Caco-2 (cell line): ENCODE data around the gene FBXW8. TPM values are rescaled to one million over a fixed set of nuclear protein-coding genes. Genes with fewer than 3 reads are reported as not detected.

Source experiments
- BruUV-seq: library from RNA; stranded (reverse); fragments of 400-500 nt; replicated peaks from 2 replicates; lab custom pipeline; 2021; lab: Mats Ljungman, UMichigan
- CTCF ChIA-PET: fragments of 300-600 bp; sonication (Branson Sonifier 250); formaldehyde crosslinking; loops from one replicate; lab custom pipeline; 2022; ENCODE audit warnings: antibody characterized with exemption; lab: Charles Lee
- POLR2A ChIA-PET: fragments of 300-600 bp; sonication (Branson Sonifier 250); formaldehyde crosslinking; loops from one replicate; lab custom pipeline; 2022; ENCODE audit warnings: antibody characterized with exemption; lab: Charles Lee
- DNase-seq, 2 experiments: peaks; one replicate each; pipeline versions ENCODE4 v3.0.0 to v3.0.0-alpha.2; 2020 to 2022
- H3K27me3 ChIP-seq: replicated peaks from 2 replicates; pipeline ENCODE4 v1.6.0; 2011; ENCODE audit warnings: low read length; ENCODE audit not compliant: control insufficient read depth, insufficient read depth
- H3K36me3 ChIP-seq: 2 replicates; pipeline ENCODE4 v1.5.1; 2011; ENCODE audit warnings: low read length; ENCODE audit not compliant: control insufficient read depth, insufficient read depth
- H3K4me1 ChIP-seq: fragments of 250-450 bp; sonication (Bioruptor Pico); 2 replicates; pipeline ENCODE4 v1.5.1; 2020; ENCODE audit warnings: mild to moderate bottlenecking
- H3K4me3 ChIP-seq: 2 replicates; pipeline ENCODE4 v1.5.1; 2011; ENCODE audit warnings: low read depth, mild to moderate bottlenecking, control low read depth, low read length
- H3K9me3 ChIP-seq: fragments of 250-450 bp; sonication (Bioruptor Pico); 2 replicates; pipeline ENCODE4 v1.5.1; 2020; ENCODE audit warnings: mild to moderate bottlenecking, moderate library complexity
- H3K27ac Mint-ChIP-seq: one replicate; pipeline ENCODE4 v1.8.0; 2022; ENCODE audit warnings: mixed read lengths; ENCODE audit not compliant: unreplicated experiment
- H3K27me3 Mint-ChIP-seq: one replicate; pipeline ENCODE4 v1.8.0; 2022; ENCODE audit warnings: mixed read lengths; ENCODE audit not compliant: insufficient read depth, unreplicated experiment
- H3K36me3 Mint-ChIP-seq: one replicate; pipeline ENCODE4 v1.8.0; 2022; ENCODE audit warnings: mild to moderate bottlenecking, mixed read lengths; ENCODE audit not compliant: insufficient read depth, unreplicated experiment
- H3K4me1 Mint-ChIP-seq: one replicate; pipeline ENCODE4 v1.8.0; 2022; ENCODE audit warnings: low read depth, mixed read lengths; ENCODE audit not compliant: unreplicated experiment
- H3K4me3 Mint-ChIP-seq: one replicate; pipeline ENCODE4 v1.8.0; 2022; ENCODE audit warnings: mild to moderate bottlenecking, moderate library complexity, mixed read lengths; ENCODE audit not compliant: unreplicated experiment
- H3K9me3 Mint-ChIP-seq: one replicate; pipeline ENCODE4 v1.8.0; 2022; ENCODE audit warnings: mixed read lengths; ENCODE audit not compliant: unreplicated experiment
- CTCF ChIP-seq, 2 experiments: fragments of 200-600 bp in 1 of 2; IDR thresholded peaks; 1 replicate in 1 of 2; 2 replicates in 1 of 2; pipeline versions ENCODE4 v1.5.1 to v1.8.0; 2011 to 2022; ENCODE audit warnings: antibody characterized with exemption in 1 of 2, control low read depth in 1 of 2, inconsistent platforms in 1 of 2, low read depth in 1 of 2, low read length in 1 of 2, mild to moderate bottlenecking in 1 of 2, moderate library complexity in 1 of 2; ENCODE audit not compliant: insufficient read depth in 1 of 2, severe bottlenecking in 1 of 2, unreplicated experiment in 1 of 2
- intact Hi-C: fragments of 100-400 bp; cut with micrococcal nuclease; formaldehyde crosslinking; loops from one replicate; pipeline ENCODE4 v1.10.0; 2022; ENCODE audit not compliant: unreplicated experiment
- total RNA-seq: library from RNA; stranded (reverse); gene quantifications from 2 replicates; pipeline ENCODE4 v1.2.3, GENCODE V29; 2022

Gene FBXW8
- total RNA-seq, 1 experiment from 2014 or later: 12.2 TPM

GRCh38 chr12:117072736-117073490 is 162.2 kb downstream of the FBXW8 start:
- H3K27ac Mint-ChIP-seq: no peak overlapping the region
- intact Hi-C loops: no loop called here
- no peaks in the 10 kb centered on the region for H3K36me3 ChIP-seq
- no peaks in the 10 kb centered on the region for H3K4me1 ChIP-seq
- no peaks in the 10 kb centered on the region for H3K9me3 ChIP-seq
- no peak for DNase-seq
- H3K4me1 Mint-ChIP-seq: peaks cover 5% of the 10 kb centered on the region
- H3K36me3 Mint-ChIP-seq: no peaks in the 10 kb centered on the region
- no TSS peak for BruUV-seq
- ChIA-PET CTCF (no interaction called here), POLR2A (no interaction called here)
- no peak for TF ChIP-seq CTCF (IDR thresholded peaks at IDR 0.05; ENCODE audit: insufficient read depth in 1 of 2, low read depth in 1 of 2, low read length in 1 of 2, severe bottlenecking in 1 of 2, unreplicated experiment in 1 of 2)
- H3K4me3 Mint-ChIP-seq: no peak overlapping the region
- no peaks in the 10 kb centered on the region for H3K9me3 Mint-ChIP-seq
- no peaks in the 10 kb centered on the region for H3K27me3 ChIP-seq
- H3K27me3 Mint-ChIP-seq: no peaks in the 10 kb centered on the region
- H3K4me3 ChIP-seq: no peak overlapping the region

GRCh38 chr12:117073611-117074010 is 162.9 kb downstream of the FBXW8 start:
- no TSS peak for BruUV-seq
- CTCF ChIA-PET: no interaction called here
- Mint-ChIP-seq H3K4me3 (no peak overlapping the region), H3K36me3 (no peaks in the 10 kb centered on the region), H3K27ac (no peak overlapping the region), H3K9me3 (no peaks in the 10 kb centered on the region), H3K27me3 (no peaks in the 10 kb centered on the region), H3K4me1 (peaks cover 5% of the 10 kb centered on the region)
- POLR2A ChIA-PET: no interaction called here
- Histone ChIP-seq H3K36me3 (no peaks in the 10 kb centered on the region), H3K9me3 (no peaks in the 10 kb centered on the region), H3K4me3 (no peak overlapping the region), H3K27me3 (no peaks in the 10 kb centered on the region), H3K4me1 (no peaks in the 10 kb centered on the region)
- TF ChIP-seq CTCF (IDR thresholded peaks at IDR 0.05; ENCODE audit: insufficient read depth in 1 of 2, low read depth in 1 of 2, low read length in 1 of 2, severe bottlenecking in 1 of 2, unreplicated experiment in 1 of 2): no peak
- DNase-seq: no peak
- intact Hi-C loops: no loop called here

GRCh38 chr12:117076410-117077372 is 165.9 kb downstream of the FBXW8 start:
- Mint-ChIP-seq H3K36me3 (no peaks in the 10 kb centered on the region), H3K4me1 (peaks cover 5% of the 10 kb centered on the region), H3K4me3 (no peak overlapping the region), H3K9me3 (no peaks in the 10 kb centered on the region), H3K27ac (no peak overlapping the region), H3K27me3 (no peaks in the 10 kb centered on the region)
- Histone ChIP-seq H3K27me3 (no peaks in the 10 kb centered on the region), H3K36me3 (no peaks in the 10 kb centered on the region), H3K9me3 (no peaks in the 10 kb centered on the region), H3K4me1 (no peaks in the 10 kb centered on the region), H3K4me3 (no peak overlapping the region)
- TF ChIP-seq CTCF (IDR thresholded peaks at IDR 0.05; ENCODE audit: insufficient read depth in 1 of 2, low read depth in 1 of 2, low read length in 1 of 2, severe bottlenecking in 1 of 2, unreplicated experiment in 1 of 2): no peak
- BruUV-seq: no TSS peak
- DNase-seq: no peak
- intact Hi-C loops: no loop called here
- CTCF ChIA-PET: no interaction called here
- POLR2A ChIA-PET: no interaction called here
